ENCODE measurements around the gene SCFD1. TPM values are rescaled to one million over a fixed set of nuclear protein-coding genes. Genes with fewer than 3 reads are reported as not detected.

The SCFD1 gene
- total and polyA plus RNA-seq, 3 donors from 2014 or later: 43.3 to 74.6 (median 63.3) TPM

DNA sequence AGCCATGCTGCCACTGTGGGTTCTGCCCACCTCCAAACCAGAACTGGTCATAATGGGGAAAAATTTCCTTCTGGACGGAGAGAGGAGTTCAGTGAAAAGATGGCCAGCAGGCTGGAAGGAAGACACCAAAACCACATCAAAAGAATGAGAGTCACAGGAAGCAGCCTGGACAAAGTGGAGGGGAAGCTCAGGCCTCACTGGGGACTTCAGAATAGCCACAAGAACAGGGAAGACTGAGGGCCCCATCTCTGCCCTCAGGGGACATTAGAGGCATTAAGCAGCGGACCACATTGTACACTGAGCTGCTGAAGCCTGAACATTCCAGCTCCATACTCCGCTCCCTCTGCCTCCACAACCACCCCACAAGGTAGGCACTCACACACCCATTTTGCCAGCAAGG, 132.7 kb downstream of the SCFD1 start:
- no peak for DNase-seq
- TF ChIP-seq POLR2A (IDR thresholded peaks at IDR 0.05): no peak
- TF ChIP-seq, protein P1, sequence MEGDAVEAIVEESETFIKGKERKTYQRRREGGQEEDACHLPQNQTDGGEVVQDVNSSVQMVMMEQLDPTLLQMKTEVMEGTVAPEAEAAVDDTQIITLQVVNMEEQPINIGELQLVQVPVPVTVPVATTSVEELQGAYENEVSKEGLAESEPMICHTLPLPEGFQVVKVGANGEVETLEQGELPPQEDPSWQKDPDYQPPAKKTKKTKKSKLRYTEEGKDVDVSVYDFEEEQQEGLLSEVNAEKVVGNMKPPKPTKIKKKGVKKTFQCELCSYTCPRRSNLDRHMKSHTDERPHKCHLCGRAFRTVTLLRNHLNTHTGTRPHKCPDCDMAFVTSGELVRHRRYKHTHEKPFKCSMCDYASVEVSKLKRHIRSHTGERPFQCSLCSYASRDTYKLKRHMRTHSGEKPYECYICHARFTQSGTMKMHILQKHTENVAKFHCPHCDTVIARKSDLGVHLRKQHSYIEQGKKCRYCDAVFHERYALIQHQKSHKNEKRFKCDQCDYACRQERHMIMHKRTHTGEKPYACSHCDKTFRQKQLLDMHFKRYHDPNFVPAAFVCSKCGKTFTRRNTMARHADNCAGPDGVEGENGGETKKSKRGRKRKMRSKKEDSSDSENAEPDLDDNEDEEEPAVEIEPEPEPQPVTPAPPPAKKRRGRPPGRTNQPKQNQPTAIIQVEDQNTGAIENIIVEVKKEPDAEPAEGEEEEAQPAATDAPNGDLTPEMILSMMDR (IDR thresholded peaks at IDR 0.05): no peak
- intact Hi-C loops (cut with DNase I; ENCODE audit: low total_unique reads): no loop called here
- Histone ChIP-seq H3K4me3 (no peak overlapping the region), H3K9me3 (no peaks in the 10 kb centered on the region), H3K36me3 (ENCODE audit: low read depth, missing control alignments) (no peaks in the 10 kb centered on the region), H3K27me3 (no peaks in the 10 kb centered on the region), H3K4me1 (no peaks in the 10 kb centered on the region), H3K27ac (no peak overlapping the region)
- 79 to 87% methylated on average over 3 of the region's 3 CpGs for WGBS, 2 donors

DNA sequence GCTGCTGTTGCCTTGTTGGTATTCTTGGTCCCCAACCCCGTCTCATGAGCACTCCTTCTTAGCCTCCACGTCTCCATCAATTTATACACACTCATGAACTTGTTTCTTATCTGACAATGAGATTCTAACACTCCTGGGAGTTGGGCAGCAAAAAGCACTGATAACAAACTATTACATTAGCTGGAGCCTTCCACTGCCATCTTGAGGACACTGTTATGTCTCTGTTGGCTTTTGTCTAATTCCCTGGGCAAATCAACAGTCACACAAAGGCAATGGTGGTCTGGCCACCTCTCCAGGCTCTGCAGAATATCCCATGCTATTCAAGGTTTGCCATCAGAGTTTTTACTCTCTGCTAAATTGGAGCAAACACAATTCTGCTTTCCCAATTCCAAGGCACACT, 134.5 kb downstream of the SCFD1 start:
- Histone ChIP-seq H3K4me3 (no peak overlapping the region), H3K9me3 (no peaks in the 10 kb centered on the region), H3K27me3 (no peaks in the 10 kb centered on the region), H3K4me1 (no peaks in the 10 kb centered on the region), H3K36me3 (ENCODE audit: low read depth, missing control alignments) (no peaks in the 10 kb centered on the region), H3K27ac (no peak overlapping the region)
- DNase-seq: no peak
- 77 to 81% methylated on average over 2 of the region's 2 CpGs for WGBS, 2 donors
- no peak for TF ChIP-seq POLR2A (IDR thresholded peaks at IDR 0.05)
- TF ChIP-seq, protein P1 (IDR thresholded peaks at IDR 0.05): no peak
- intact Hi-C loops (cut with DNase I; ENCODE audit: low total_unique reads): no loop called here

DNA sequence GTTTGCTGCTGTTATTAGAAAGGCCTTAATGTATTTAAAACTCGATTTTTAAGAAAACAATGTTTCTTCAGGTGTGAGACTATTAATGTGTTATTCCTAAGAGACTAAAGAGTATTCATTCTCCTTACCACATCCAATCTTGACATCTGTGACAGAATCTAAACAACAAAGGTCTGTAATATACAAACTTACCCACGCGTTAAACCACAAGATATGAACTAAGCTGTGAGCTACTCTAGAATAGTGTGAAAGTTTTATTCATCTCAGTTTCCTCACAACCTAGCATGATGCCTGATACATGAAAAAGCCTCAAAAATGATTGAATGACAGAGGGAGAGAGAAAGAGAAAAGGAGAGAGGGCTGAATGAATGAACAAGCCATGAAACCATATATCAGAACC, 135.0 kb downstream of the SCFD1 start:
- no peaks in the 10 kb centered on the region for H3K4me1 ChIP-seq
- no peaks in the 10 kb centered on the region for H3K9me3 ChIP-seq
- no peaks in the 10 kb centered on the region for H3K36me3 ChIP-seq (ENCODE audit: low read depth, missing control alignments)
- no peaks in the 10 kb centered on the region for H3K27me3 ChIP-seq
- no peak for DNase-seq
- no peak overlapping the region for H3K27ac ChIP-seq
- intact Hi-C loops (cut with DNase I; ENCODE audit: low total_unique reads): no loop called here
- 41 to 76% methylated on average over 3 of the region's 3 CpGs for WGBS, 2 donors
- H3K4me3 ChIP-seq: no peak overlapping the region
- TF ChIP-seq POLR2A (IDR thresholded peaks at IDR 0.05): no peak
- TF ChIP-seq, protein P1 (IDR thresholded peaks at IDR 0.05): no peak

DNA sequence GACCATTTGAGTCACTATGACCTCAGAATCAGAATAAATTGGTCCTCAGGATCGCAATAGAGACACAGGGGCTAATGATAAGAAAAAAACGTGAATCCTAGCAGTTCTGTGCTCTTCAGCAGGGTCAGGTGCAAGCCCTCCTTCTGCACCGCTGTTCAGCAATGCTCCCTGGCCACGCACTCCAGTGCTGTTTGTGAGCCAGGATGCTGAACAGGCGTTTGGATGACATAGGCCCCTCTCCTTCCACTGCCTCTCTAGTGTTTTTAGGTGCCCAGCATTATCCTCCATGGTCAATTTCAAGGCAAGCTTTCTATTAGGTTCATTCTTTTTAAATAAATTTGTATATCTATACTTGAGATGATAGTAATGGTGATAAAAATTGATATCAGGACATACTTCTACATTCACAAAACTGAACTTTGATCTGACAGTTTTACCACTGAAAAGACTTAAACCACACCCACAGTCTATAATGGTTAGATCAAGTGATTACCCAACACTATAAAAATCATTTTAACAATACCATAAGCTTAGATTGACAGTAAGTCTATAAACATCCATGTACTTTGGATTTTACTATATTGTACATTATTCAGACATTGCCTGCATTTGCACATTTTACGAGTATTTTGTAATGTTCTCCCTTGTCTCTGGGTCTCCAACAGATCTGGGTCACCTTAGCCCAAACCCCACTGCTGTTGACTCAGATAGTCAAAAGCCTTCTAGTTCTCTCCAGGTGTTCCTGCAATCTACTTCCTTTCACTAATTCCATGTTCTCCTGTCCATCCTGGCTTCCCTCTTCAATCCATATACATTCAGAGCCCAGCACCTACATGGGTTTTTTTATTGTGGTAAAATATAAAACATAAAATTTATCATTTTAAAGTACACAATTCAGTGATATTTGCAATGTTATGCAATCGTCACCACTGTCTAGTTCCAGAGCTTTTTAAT, 137.3 kb downstream of the SCFD1 start:
- DNase-seq: no peak
- Histone ChIP-seq H3K27ac (no peak overlapping the region), H3K9me3 (no peaks in the 10 kb centered on the region), H3K4me1 (no peaks in the 10 kb centered on the region), H3K36me3 (ENCODE audit: low read depth, missing control alignments) (no peaks in the 10 kb centered on the region), H3K27me3 (no peaks in the 10 kb centered on the region), H3K4me3 (no peak overlapping the region)
- TF ChIP-seq POLR2A (IDR thresholded peaks at IDR 0.05): no peak
- TF ChIP-seq, protein P1 (IDR thresholded peaks at IDR 0.05): no peak
- WGBS, 2 donors: 90 to 91% methylated on average over 7 of the region's 7 CpGs
- intact Hi-C loops (cut with DNase I; ENCODE audit: low total_unique reads): no loop called here
